HG03135 (cell line): ENCODE results near the gene AP2M1.
"Not testable (repeated sequence)": the region's sequence is repeated elsewhere in the genome, so short reads cannot be mapped to it uniquely, and the experiment has no call there.

Source experiments
- ATAC-seq: cut with Tn5 transposase; IDR thresholded peaks from one replicate; pipeline ENCODE4 v1.9.1; 2021; ENCODE audit warnings: mild to moderate bottlenecking, moderate library complexity; ENCODE audit not compliant: unreplicated experiment

AP2M1 gene

GRCh38 chr3:184174646-184175492, at the start of gene AP2M1:
AP2M1 (plus strand) TSS chr3:184174855; CDS start chr3:184176994, 2,139 bp downstream.
- ATAC-seq = peak; percentile 96

- ATAC-seq = no peak
These were observed 48.6 kb upstream of the AP2M1 start for GRCh38 chr3:184126006-184126405.

GRCh38 chr3:184129012-184129411, 45.6 kb upstream of the AP2M1 start:
- no peak for ATAC-seq

GRCh38 chr3:184132945-184133344, 41.7 kb upstream of the AP2M1 start:
- ATAC-seq = no peak

- ATAC-seq = no peak
These were observed 40.6 kb upstream of the AP2M1 start for GRCh38 chr3:184133840-184134745.

GRCh38 chr3:184134746-184135148, 39.9 kb upstream of the AP2M1 start:
- ATAC-seq = peak; percentile 18

GRCh38 chr3:184135149-184135910, 39.3 kb upstream of the AP2M1 start, which contains the start of gene EIF2B5:
EIF2B5 (plus strand) TSS chr3:184135358; CDS start chr3:184135386, 28 bp downstream.
- peak; percentile 79 for ATAC-seq

GRCh38 chr3:184135911-184136260, 38.8 kb upstream of the AP2M1 start:
- ATAC-seq = no peak

- no peak for ATAC-seq
These were observed 34.2 kb upstream of the AP2M1 start for GRCh38 chr3:184140436-184140835.

GRCh38 chr3:184142199-184142598, 32.5 kb upstream of the AP2M1 start:
- no peak for ATAC-seq

GRCh38 chr3:184143327-184143726, 31.3 kb upstream of the AP2M1 start:
- no peak for ATAC-seq

GRCh38 chr3:184144505-184144904, 30.1 kb upstream of the AP2M1 start:
- ATAC-seq = no peak

GRCh38 chr3:184145111-184145524, 29.5 kb upstream of the AP2M1 start:
- ATAC-seq = no peak

GRCh38 chr3:184145751-184146270, 28.8 kb upstream of the AP2M1 start:
- no peak for ATAC-seq

- ATAC-seq = no peak
These were observed 26.6 kb upstream of the AP2M1 start for GRCh38 chr3:184148076-184148475.

- no peak for ATAC-seq
These were observed 25.5 kb upstream of the AP2M1 start for GRCh38 chr3:184149123-184149522.

- not testable (repeated sequence) for ATAC-seq
These were observed 24.9 kb upstream of the AP2M1 start for GRCh38 chr3:184149770-184150169.

GRCh38 chr3:184154885-184155643, 19.6 kb upstream of the AP2M1 start, which contains the start of gene DVL3:
DVL3 (plus strand) TSS chr3:184155377; CDS start chr3:184155636, 259 bp downstream.
- ATAC-seq = peak; percentile 68

- ATAC-seq = peak; percentile 45
These were observed 18.8 kb upstream of the AP2M1 start for GRCh38 chr3:184155644-184156521.
